GM23248 (cell line): ENCODE measurements around the gene QRFPR. TPM values are rescaled to one million over a fixed set of nuclear protein-coding genes. Genes with fewer than 3 reads are reported as not detected.

Source experiments
- DNase-seq: peaks from one replicate; pipeline ENCODE4 v3.0.0-alpha.2; 2015
- H2AFZ ChIP-seq: fragments of 200-600 bp; sonication (generic); 2 replicates; pipeline ENCODE4 v1.6.1; 2016; ENCODE audit warnings: antibody characterized with exemption
- H3F3A ChIP-seq: fragments of 200-600 bp; sonication (generic); 2 replicates; pipeline ENCODE4 v1.6.1; 2016; ENCODE audit warnings: mild to moderate bottlenecking, antibody characterized with exemption, mixed run types; ENCODE audit not compliant: insufficient read depth
- H3K27ac ChIP-seq: fragments of 200-600 bp; sonication (generic); 2 replicates; pipeline ENCODE4 v1.5.1; 2016; ENCODE audit warnings: mild to moderate bottlenecking
- H3K27me3 ChIP-seq: fragments of 200-600 bp; sonication (generic); replicated peaks from 2 replicates; pipeline ENCODE4 v1.6.1; 2016; ENCODE audit warnings: mild to moderate bottlenecking; ENCODE audit not compliant: insufficient read depth
- H3K36me3 ChIP-seq: fragments of 200-600 bp; sonication (generic); 2 replicates; pipeline ENCODE4 v1.6.1; 2016; ENCODE audit warnings: low read depth, mild to moderate bottlenecking
- H3K4me1 ChIP-seq: fragments of 200-600 bp; sonication (generic); 2 replicates; pipeline ENCODE4 v1.6.1; 2016; ENCODE audit warnings: mild to moderate bottlenecking; ENCODE audit not compliant: insufficient read depth
- H3K4me2 ChIP-seq: fragments of 200-600 bp; sonication (generic); one replicate; pipeline ENCODE4 v1.6.1; 2016; ENCODE audit warnings: mild to moderate bottlenecking; ENCODE audit not compliant: unreplicated experiment
- H3K4me3 ChIP-seq: fragments of 200-600 bp; sonication (generic); 2 replicates; pipeline ENCODE4 v1.5.1; 2016; ENCODE audit warnings: mild to moderate bottlenecking
- H3K79me2 ChIP-seq: fragments of 200-600 bp; sonication (generic); 2 replicates; pipeline ENCODE4 v1.6.1; 2016; ENCODE audit warnings: mild to moderate bottlenecking; ENCODE audit not compliant: insufficient read depth
- H3K9ac ChIP-seq: fragments of 200-600 bp; sonication (generic); 2 replicates; pipeline ENCODE4 v1.6.1; 2016; ENCODE audit warnings: mild to moderate bottlenecking
- H3K9me2 ChIP-seq: fragments of 200-600 bp; sonication (generic); 2 replicates; pipeline ENCODE4 v1.6.1; 2016; ENCODE audit warnings: mixed run types, mild to moderate bottlenecking, moderate library complexity; ENCODE audit not compliant: insufficient read depth
- H3K9me3 ChIP-seq: fragments of 200-600 bp; sonication (generic); one replicate; pipeline ENCODE4 v1.6.1; 2017; ENCODE audit warnings: low read depth
- H4K20me1 ChIP-seq: fragments of 200-600 bp; sonication (generic); 2 replicates; pipeline ENCODE4 v1.6.0; 2016; ENCODE audit not compliant: insufficient read depth
- EZH2 ChIP-seq: fragments of 200-600 bp; sonication (generic); IDR thresholded peaks from 2 replicates; pipeline ENCODE4 v1.6.1; 2018; ENCODE audit warnings: antibody characterized with exemption, mild to moderate bottlenecking; ENCODE audit not compliant: insufficient read depth, poor library complexity, severe bottlenecking
- EZH2phosphoT487 ChIP-seq: fragments of 200-600 bp; sonication (generic); IDR thresholded peaks from 2 replicates; pipeline ENCODE4 v1.6.1; 2018; ENCODE audit warnings: antibody characterized with exemption, moderate library complexity, mild to moderate bottlenecking, low read depth; ENCODE audit not compliant: insufficient read depth
- WGBS, 2 experiments: methylation state at CpG; one replicate each; pipeline ENCODE4 v1.1.6; 2015 to 2017; ENCODE audit warnings: low lambda C conversion rate in 2 of 2, low coverage in 1 of 2; ENCODE audit errors: missing lambda C conversion rate in 2 of 2; 5-methylcytosine and 5-hydroxymethylcytosine counted together
- in situ Hi-C: fragments of 300-500 bp; cut with MboI; formaldehyde crosslinking; loops from 2 replicates; pipeline ENCODE4 v1.15.0; 2020
- polyA plus RNA-seq: library from polyadenylated mRNA; unstranded; fragments of >200 nt; fragmentation: Nextera tagmentation; extraction: Ambion mirVana; gene quantifications from 2 replicates; pipeline ENCODE4 v1.2.1, GENCODE V29; 2016
- total RNA-seq: library from RNA; depleted of rRNA; stranded (reverse); fragments of >200 nt; shearing (Covaris generic); gene quantifications from 2 replicates; pipeline ENCODE4 v1.2.3, GENCODE V29; 2014

QRFPR gene
- total and polyA plus RNA-seq, 2 experiments from 2014 or later, result not detected

DNA sequence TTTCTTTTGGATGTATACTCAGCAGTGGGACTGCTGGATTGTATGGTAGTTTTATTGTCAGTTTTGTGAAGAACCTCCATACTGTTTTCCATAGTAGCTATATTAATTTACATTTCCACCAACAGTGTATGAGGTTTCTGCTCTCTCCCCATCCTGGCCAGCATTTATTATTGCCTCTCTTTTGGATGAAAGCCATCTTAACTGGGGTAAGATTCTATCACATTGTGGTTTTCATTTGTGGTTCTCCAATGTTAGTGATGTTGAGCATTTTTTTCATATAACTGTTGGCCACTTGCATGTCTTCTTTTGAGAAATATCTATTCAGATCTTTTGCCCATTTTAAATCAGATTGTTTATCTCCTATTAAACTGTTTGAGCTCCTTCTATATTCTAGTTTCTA is 27.6 kb downstream of the QRFPR start:
- H3K9me2 ChIP-seq, result no peaks in the 10 kb centered on the region
- no peaks in the 10 kb centered on the region for H3K79me2 ChIP-seq
- in situ Hi-C loops, result no loop called here
- no peaks in the 10 kb centered on the region for H3K4me1 ChIP-seq
- DNase-seq, result no peak
- H3K27ac ChIP-seq, result no peak overlapping the region
- no peaks in the 10 kb centered on the region for H3K36me3 ChIP-seq
- peaks cover 4% of the 10 kb centered on the region; the same call in 1 of the 2 replicates for H3K27me3 ChIP-seq
- H3K4me2 ChIP-seq, result no peak overlapping the region
- no peaks in the 10 kb centered on the region for H4K20me1 ChIP-seq
- no peaks in the 10 kb centered on the region for H3F3A ChIP-seq
- no peak overlapping the region for H2AFZ ChIP-seq
- no peak overlapping the region for H3K4me3 ChIP-seq
- H3K9ac ChIP-seq, result no peak overlapping the region
- no peaks in the 10 kb centered on the region for H3K9me3 ChIP-seq
- TF ChIP-seq EZH2phosphoT487, result no peak
- TF ChIP-seq EZH2, result no peak

DNA sequence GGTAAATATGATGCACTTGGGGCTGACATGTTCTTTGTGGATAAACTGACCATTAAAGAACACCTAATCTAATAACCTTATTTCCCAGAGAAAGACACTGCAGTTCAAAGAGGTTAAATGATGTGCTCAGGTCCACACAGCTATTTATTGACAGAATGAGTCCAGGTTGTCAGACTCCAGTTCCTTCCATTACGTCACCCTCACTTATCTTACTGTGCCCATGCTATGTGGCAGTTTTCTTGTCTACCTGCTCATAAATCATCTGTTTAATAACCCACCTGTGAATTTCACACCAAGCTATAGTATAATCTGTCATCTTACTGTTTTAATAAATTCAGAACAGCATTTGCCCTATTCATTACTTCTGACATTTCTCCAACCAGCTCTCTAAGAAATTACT is 36.7 kb downstream of the QRFPR start:
- DNase-seq, result no peak
- H3K9me3 ChIP-seq, result no peaks in the 10 kb centered on the region
- H3K4me3 ChIP-seq, result no peak overlapping the region
- H3K4me1 ChIP-seq, result no peaks in the 10 kb centered on the region
- H3K4me2 ChIP-seq, result no peak overlapping the region
- H2AFZ ChIP-seq, result no peak overlapping the region
- no peaks in the 10 kb centered on the region for H3F3A ChIP-seq
- H3K9ac ChIP-seq, result no peak overlapping the region
- no peaks in the 10 kb centered on the region for H3K79me2 ChIP-seq
- TF ChIP-seq EZH2phosphoT487, result no peak
- peaks cover 4% of the 10 kb centered on the region; the same call in 1 of the 2 replicates for H3K9me2 ChIP-seq
- 0% methylated on average over 1 of the region's 1 CpG for WGBS, 2 experiments
- H3K27ac ChIP-seq, result no peak overlapping the region
- no peaks in the 10 kb centered on the region for H4K20me1 ChIP-seq
- in situ Hi-C loops, result no loop called here
- no peaks in the 10 kb centered on the region for H3K36me3 ChIP-seq
- peaks cover 18% of the 10 kb centered on the region; the same call in 1 of the 2 replicates for H3K27me3 ChIP-seq

DNA sequence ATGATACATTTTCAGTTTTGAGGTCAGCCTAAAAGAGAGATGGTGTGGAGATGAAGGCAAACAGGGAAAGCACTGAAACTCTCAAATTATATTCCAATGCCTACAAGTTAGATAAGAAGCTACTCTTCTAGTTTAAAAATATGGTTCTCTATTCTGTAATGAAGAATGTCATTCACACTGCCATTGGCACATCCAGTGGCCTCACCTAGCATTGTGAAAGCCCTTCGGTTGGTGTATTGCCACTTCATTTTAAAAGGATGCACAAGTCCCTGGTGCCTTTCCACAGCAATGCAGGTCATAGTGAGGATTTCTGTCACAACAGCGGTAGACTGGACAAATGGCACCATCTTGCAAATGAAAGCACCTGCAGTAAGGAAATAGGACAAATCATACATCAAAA is 40.6 kb downstream of the QRFPR start:
- H3K9me2 ChIP-seq, result no peaks in the 10 kb centered on the region
- no peak for TF ChIP-seq EZH2
- in situ Hi-C loops, result no loop called here
- no peak overlapping the region for H3K4me2 ChIP-seq
- H3K4me3 ChIP-seq, result no peak overlapping the region
- WGBS, 2 experiments, result 33 to 35% methylated on average over 2 of the region's 2 CpGs
- H3K4me1 ChIP-seq, result no peaks in the 10 kb centered on the region
- no peak overlapping the region for H3K9ac ChIP-seq
- H3F3A ChIP-seq, result no peaks in the 10 kb centered on the region
- H3K9me3 ChIP-seq, result no peaks in the 10 kb centered on the region
- peaks cover 13% of the 10 kb centered on the region; the same call in 1 of the 2 replicates for H3K27me3 ChIP-seq
- no peak overlapping the region for H2AFZ ChIP-seq
- no peaks in the 10 kb centered on the region for H4K20me1 ChIP-seq
- no peaks in the 10 kb centered on the region for H3K79me2 ChIP-seq
- no peak overlapping the region for H3K27ac ChIP-seq
- H3K36me3 ChIP-seq, result no peaks in the 10 kb centered on the region
- DNase-seq, result no peak

DNA sequence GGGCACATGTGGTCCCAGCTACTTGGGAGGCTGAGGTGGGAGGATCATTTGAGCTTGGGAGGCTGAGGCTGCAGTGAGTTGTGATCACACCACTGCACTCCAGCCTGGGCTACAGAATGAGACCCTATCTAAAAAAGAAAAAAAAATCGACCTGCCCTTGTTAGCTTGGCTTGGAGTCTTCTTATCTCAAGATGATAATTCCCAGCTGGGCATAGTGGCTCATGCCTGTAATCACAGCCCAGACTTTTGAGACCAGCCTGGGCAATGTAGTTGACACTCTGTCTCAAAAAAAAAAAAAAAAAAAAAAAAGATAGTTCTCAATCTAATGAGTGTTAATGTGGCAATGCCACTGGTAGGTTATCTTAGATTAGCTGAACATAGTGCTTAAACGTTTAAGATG is 41.0 kb downstream of the QRFPR start:
- H3K4me2 ChIP-seq, result no peak overlapping the region
- DNase-seq, result no peak
- TF ChIP-seq EZH2phosphoT487 (no peak), EZH2 (no peak)
- peaks cover 9% of the 10 kb centered on the region; the same call in 1 of the 2 replicates for H3K27me3 ChIP-seq
- H3K79me2 ChIP-seq, result no peaks in the 10 kb centered on the region
- no peak overlapping the region for H3K9ac ChIP-seq
- no peaks in the 10 kb centered on the region for H3K36me3 ChIP-seq
- H3K4me1 ChIP-seq, result no peaks in the 10 kb centered on the region
- 24 to 29% methylated on average over 2 of the region's 2 CpGs for WGBS, 2 experiments
- no peaks in the 10 kb centered on the region for H3K9me3 ChIP-seq
- H3K9me2 ChIP-seq, result no peaks in the 10 kb centered on the region
- H3K27ac ChIP-seq, result no peak overlapping the region
- in situ Hi-C loops, result no loop called here
- no peaks in the 10 kb centered on the region for H3F3A ChIP-seq
- H2AFZ ChIP-seq, result no peak overlapping the region
- H3K4me3 ChIP-seq, result no peak overlapping the region
- no peaks in the 10 kb centered on the region for H4K20me1 ChIP-seq

DNA sequence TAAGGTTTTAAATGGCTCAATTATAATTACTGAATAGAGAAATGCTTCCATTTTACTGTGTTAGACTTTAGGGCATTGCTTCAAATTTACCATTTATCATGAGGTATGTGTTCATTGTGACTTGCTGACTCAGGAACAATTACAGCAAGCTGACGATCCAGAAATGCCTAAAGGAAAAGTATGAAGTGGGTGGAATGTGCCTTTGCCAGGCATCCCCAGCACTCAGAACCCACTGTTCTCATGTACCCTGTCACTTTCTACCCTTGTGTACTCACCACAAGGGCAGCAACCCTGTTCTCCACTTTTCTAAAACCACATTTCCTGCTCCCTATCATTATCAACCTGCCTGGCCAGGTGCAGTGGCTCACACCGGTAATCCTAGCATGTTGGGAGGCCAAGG is 41.5 kb downstream of the QRFPR start:
- H3K4me3 ChIP-seq, result no peak overlapping the region
- H3K4me1 ChIP-seq, result no peaks in the 10 kb centered on the region
- H4K20me1 ChIP-seq, result no peaks in the 10 kb centered on the region
- no peak overlapping the region for H2AFZ ChIP-seq
- H3K36me3 ChIP-seq, result no peaks in the 10 kb centered on the region
- no peak overlapping the region for H3K9ac ChIP-seq
- 31 to 38% methylated on average over 2 of the region's 2 CpGs for WGBS, 2 experiments
- TF ChIP-seq EZH2phosphoT487 (no peak), EZH2 (no peak)
- no peak overlapping the region for H3K27ac ChIP-seq
- no peaks in the 10 kb centered on the region for H3K79me2 ChIP-seq
- H3K9me3 ChIP-seq, result no peaks in the 10 kb centered on the region
- no peaks in the 10 kb centered on the region for H3F3A ChIP-seq
- H3K9me2 ChIP-seq, result no peaks in the 10 kb centered on the region
- peaks cover 9% of the 10 kb centered on the region; the same call in 1 of the 2 replicates for H3K27me3 ChIP-seq
- H3K4me2 ChIP-seq, result no peak overlapping the region
- DNase-seq, result peak; percentile 19
- in situ Hi-C loops, result no loop called here
